Activated CD4-positive, alpha-beta T cell treated with anti-CD3 and anti-CD28 coated beads, Interleukin-2, Interleukin-4, amounts not matched to agents 100 ng/mL and 50 ng/mL, durations not matched to agents 16 hours and 8 hours (primary cell): Measurements from ENCODE around the gene CD2.

ENCODE experiments used
- DNase-seq: peaks from one replicate; pipeline ENCODE4 v3.0.0-alpha.2; 2020; ENCODE audit warnings: low spot score

Gene CD2

GRCh38 chr1:116754198-116754977 lies at the start of gene CD2:
TSS of gene CD2 (plus strand) at chr1:116754430. CDS start at chr1:116754493, 63 bp downstream.
- DNase-seq = peak; percentile 87

- no peak for DNase-seq
Observed at GRCh38 chr1:116706123-116706522, 48.1 kb upstream of the CD2 start.

GRCh38 chr1:116706841-116707240 lies 47.4 kb upstream of the CD2 start:
- no peak for DNase-seq

- DNase-seq = no peak
Observed at GRCh38 chr1:116708255-116708900, 45.9 kb upstream of the CD2 start.

- DNase-seq = no peak
Observed at GRCh38 chr1:116709666-116710167, 44.5 kb upstream of the CD2 start.

- DNase-seq = no peak
Observed at GRCh38 chr1:116710420-116711262, 43.6 kb upstream of the CD2 start.

- peak; percentile 7 for DNase-seq
Observed at GRCh38 chr1:116711263-116711840, 42.9 kb upstream of the CD2 start.

- no peak for DNase-seq
Observed at GRCh38 chr1:116712510-116712909, 41.7 kb upstream of the CD2 start.

GRCh38 chr1:116713474-116713873 lies 40.8 kb upstream of the CD2 start:
- no peak for DNase-seq

- DNase-seq = no peak
Observed at GRCh38 chr1:116716391-116716790, 37.8 kb upstream of the CD2 start.

- DNase-seq = no peak
Observed at GRCh38 chr1:116717318-116717717, 36.9 kb upstream of the CD2 start.

GRCh38 chr1:116720364-116721038 lies 33.7 kb upstream of the CD2 start:
- DNase-seq = no peak

GRCh38 chr1:116721039-116721405 lies 33.2 kb upstream of the CD2 start:
- no peak for DNase-seq

GRCh38 chr1:116721451-116722007 lies 32.7 kb upstream of the CD2 start:
- no peak for DNase-seq

GRCh38 chr1:116722016-116722838 lies 32.0 kb upstream of the CD2 start:
- DNase-seq = no peak

GRCh38 chr1:116724765-116725375 lies 29.4 kb upstream of the CD2 start:
- peak; percentile 80 for DNase-seq

- DNase-seq = no peak
Observed at GRCh38 chr1:116725798-116726197, 28.4 kb upstream of the CD2 start.

- DNase-seq = no peak
Observed at GRCh38 chr1:116726872-116727820, 27.1 kb upstream of the CD2 start.

- DNase-seq = no peak
Observed at GRCh38 chr1:116731439-116731838, 22.8 kb upstream of the CD2 start.
